ENCODE data around the gene ARL3. TPM values are rescaled to one million over a fixed set of nuclear protein-coding genes. Genes with fewer than 3 reads are reported as not detected.

The ARL3 gene
- total RNA-seq, 1 experiment from 2014 or later: 13.3 TPM

DNA sequence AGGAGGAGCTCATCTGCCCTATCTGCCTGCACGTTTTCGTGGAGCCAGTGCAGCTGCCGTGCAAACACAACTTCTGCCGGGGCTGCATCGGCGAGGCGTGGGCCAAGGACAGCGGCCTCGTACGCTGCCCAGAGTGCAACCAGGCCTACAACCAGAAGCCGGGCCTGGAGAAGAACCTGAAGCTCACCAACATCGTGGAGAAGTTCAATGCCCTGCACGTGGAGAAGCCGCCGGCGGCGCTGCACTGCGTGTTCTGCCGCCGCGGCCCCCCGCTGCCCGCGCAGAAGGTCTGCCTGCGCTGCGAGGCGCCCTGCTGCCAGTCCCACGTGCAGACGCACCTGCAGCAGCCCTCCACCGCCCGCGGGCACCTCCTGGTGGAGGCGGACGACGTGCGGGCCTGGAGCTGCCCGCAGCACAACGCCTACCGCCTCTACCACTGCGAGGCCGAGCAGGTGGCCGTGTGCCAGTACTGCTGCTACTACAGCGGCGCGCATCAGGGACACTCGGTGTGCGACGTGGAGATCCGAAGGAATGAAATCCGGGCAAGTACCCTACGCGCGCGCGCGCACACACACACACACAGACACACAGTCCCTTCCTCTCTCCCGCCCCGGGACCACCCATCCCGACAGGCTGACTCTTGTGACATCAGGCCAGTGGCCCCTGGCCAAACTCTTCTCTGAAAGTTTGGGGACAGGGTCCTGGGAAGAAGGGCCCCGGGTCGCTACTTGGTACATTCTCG lies 69.4 kb downstream of the ARL3 start (continued):
- TF ChIP-seq, protein P1, sequence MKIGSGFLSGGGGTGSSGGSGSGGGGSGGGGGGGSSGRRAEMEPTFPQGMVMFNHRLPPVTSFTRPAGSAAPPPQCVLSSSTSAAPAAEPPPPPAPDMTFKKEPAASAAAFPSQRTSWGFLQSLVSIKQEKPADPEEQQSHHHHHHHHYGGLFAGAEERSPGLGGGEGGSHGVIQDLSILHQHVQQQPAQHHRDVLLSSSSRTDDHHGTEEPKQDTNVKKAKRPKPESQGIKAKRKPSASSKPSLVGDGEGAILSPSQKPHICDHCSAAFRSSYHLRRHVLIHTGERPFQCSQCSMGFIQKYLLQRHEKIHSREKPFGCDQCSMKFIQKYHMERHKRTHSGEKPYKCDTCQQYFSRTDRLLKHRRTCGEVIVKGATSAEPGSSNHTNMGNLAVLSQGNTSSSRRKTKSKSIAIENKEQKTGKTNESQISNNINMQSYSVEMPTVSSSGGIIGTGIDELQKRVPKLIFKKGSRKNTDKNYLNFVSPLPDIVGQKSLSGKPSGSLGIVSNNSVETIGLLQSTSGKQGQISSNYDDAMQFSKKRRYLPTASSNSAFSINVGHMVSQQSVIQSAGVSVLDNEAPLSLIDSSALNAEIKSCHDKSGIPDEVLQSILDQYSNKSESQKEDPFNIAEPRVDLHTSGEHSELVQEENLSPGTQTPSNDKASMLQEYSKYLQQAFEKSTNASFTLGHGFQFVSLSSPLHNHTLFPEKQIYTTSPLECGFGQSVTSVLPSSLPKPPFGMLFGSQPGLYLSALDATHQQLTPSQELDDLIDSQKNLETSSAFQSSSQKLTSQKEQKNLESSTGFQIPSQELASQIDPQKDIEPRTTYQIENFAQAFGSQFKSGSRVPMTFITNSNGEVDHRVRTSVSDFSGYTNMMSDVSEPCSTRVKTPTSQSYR (CRISPR knock-in tag; IDR thresholded peaks at IDR 0.05): 0 out of 2 replicates have a peak, but pooled peaks have one; percentile 63
- TF ChIP-seq, protein P2, sequence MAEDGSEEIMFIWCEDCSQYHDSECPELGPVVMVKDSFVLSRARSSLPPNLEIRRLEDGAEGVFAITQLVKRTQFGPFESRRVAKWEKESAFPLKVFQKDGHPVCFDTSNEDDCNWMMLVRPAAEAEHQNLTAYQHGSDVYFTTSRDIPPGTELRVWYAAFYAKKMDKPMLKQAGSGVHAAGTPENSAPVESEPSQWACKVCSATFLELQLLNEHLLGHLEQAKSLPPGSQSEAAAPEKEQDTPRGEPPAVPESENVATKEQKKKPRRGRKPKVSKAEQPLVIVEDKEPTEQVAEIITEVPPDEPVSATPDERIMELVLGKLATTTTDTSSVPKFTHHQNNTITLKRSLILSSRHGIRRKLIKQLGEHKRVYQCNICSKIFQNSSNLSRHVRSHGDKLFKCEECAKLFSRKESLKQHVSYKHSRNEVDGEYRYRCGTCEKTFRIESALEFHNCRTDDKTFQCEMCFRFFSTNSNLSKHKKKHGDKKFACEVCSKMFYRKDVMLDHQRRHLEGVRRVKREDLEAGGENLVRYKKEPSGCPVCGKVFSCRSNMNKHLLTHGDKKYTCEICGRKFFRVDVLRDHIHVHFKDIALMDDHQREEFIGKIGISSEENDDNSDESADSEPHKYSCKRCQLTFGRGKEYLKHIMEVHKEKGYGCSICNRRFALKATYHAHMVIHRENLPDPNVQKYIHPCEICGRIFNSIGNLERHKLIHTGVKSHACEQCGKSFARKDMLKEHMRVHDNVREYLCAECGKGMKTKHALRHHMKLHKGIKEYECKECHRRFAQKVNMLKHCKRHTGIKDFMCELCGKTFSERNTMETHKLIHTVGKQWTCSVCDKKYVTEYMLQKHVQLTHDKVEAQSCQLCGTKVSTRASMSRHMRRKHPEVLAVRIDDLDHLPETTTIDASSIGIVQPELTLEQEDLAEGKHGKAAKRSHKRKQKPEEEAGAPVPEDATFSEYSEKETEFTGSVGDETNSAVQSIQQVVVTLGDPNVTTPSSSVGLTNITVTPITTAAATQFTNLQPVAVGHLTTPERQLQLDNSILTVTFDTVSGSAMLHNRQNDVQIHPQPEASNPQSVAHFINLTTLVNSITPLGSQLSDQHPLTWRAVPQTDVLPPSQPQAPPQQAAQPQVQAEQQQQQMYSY (CRISPR knock-in tag; IDR thresholded peaks at IDR 0.05): no peak
- TF ChIP-seq, protein P3, sequence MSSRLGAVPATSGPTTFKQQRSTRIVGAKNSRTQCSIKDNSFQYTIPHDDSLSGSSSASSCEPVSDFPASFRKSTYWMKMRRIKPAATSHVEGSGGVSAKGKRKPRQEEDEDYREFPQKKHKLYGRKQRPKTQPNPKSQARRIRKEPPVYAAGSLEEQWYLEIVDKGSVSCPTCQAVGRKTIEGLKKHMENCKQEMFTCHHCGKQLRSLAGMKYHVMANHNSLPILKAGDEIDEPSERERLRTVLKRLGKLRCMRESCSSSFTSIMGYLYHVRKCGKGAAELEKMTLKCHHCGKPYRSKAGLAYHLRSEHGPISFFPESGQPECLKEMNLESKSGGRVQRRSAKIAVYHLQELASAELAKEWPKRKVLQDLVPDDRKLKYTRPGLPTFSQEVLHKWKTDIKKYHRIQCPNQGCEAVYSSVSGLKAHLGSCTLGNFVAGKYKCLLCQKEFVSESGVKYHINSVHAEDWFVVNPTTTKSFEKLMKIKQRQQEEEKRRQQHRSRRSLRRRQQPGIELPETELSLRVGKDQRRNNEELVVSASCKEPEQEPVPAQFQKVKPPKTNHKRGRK (CRISPR knock-in tag; IDR thresholded peaks at IDR 0.05; ENCODE audit: borderline replicate concordance): no peak
- TF ChIP-seq SMAD3 (CRISPR knock-in tag; IDR thresholded peaks at IDR 0.05; ENCODE audit: borderline replicate concordance) (peak; percentile 87; the same call in 1 of the 2 replicates), ETV6 (CRISPR knock-in tag; IDR thresholded peaks at IDR 0.05) (peak; percentile 88), JUN (CRISPR knock-in tag; IDR thresholded peaks at IDR 0.05) (no peak; the same call in 1 of the 2 replicates), GABPB1 (CRISPR knock-in tag; IDR thresholded peaks at IDR 0.05) (peak; percentile 61; the same call in 1 of the 2 replicates), SP1 (CRISPR knock-in tag; conservative IDR thresholded peaks at IDR 0.05) (peak; percentile 59; the same call in 1 of the 2 replicates), ATF1 (CRISPR knock-in tag; IDR thresholded peaks at IDR 0.05) (peak; percentile 73; the same call in 1 of the 2 replicates), ELF4 (CRISPR knock-in tag; IDR thresholded peaks at IDR 0.05; ENCODE audit: low read depth) (0 out of 2 replicates have a peak, but pooled peaks have one; percentile 30), FOXK1 (CRISPR knock-in tag; IDR thresholded peaks at IDR 0.05) (peak; percentile 94), NFYB (CRISPR knock-in tag; conservative IDR thresholded peaks at IDR 0.05; ENCODE audit: low read depth) (no peak; the same call in 1 of the 2 replicates), ZNF317 (CRISPR knock-in tag; IDR thresholded peaks at IDR 0.05; ENCODE audit: borderline replicate concordance, low read depth) (no peak), ZNF219 (CRISPR knock-in tag; IDR thresholded peaks at IDR 0.05; ENCODE audit: borderline replicate concordance) (0 out of 2 replicates have a peak, but pooled peaks have one; percentile 9)
- TF ChIP-seq, protein P4, sequence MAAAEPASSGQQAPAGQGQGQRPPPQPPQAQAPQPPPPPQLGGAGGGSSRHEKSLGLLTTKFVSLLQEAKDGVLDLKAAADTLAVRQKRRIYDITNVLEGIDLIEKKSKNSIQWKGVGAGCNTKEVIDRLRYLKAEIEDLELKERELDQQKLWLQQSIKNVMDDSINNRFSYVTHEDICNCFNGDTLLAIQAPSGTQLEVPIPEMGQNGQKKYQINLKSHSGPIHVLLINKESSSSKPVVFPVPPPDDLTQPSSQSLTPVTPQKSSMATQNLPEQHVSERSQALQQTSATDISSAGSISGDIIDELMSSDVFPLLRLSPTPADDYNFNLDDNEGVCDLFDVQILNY (CRISPR knock-in tag; IDR thresholded peaks at IDR 0.05): 0 out of 2 replicates have a peak, but pooled peaks have one; percentile 33
- TF ChIP-seq, protein P5, sequence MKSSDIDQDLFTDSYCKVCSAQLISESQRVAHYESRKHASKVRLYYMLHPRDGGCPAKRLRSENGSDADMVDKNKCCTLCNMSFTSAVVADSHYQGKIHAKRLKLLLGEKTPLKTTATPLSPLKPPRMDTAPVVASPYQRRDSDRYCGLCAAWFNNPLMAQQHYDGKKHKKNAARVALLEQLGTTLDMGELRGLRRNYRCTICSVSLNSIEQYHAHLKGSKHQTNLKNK (CRISPR knock-in tag; IDR thresholded peaks at IDR 0.05): no peak
- TF ChIP-seq, protein P6, sequence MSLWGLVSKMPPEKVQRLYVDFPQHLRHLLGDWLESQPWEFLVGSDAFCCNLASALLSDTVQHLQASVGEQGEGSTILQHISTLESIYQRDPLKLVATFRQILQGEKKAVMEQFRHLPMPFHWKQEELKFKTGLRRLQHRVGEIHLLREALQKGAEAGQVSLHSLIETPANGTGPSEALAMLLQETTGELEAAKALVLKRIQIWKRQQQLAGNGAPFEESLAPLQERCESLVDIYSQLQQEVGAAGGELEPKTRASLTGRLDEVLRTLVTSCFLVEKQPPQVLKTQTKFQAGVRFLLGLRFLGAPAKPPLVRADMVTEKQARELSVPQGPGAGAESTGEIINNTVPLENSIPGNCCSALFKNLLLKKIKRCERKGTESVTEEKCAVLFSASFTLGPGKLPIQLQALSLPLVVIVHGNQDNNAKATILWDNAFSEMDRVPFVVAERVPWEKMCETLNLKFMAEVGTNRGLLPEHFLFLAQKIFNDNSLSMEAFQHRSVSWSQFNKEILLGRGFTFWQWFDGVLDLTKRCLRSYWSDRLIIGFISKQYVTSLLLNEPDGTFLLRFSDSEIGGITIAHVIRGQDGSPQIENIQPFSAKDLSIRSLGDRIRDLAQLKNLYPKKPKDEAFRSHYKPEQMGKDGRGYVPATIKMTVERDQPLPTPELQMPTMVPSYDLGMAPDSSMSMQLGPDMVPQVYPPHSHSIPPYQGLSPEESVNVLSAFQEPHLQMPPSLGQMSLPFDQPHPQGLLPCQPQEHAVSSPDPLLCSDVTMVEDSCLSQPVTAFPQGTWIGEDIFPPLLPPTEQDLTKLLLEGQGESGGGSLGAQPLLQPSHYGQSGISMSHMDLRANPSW (CRISPR knock-in tag; conservative IDR thresholded peaks at IDR 0.05; ENCODE audit: low read depth): no peak
- TF ChIP-seq, protein P7, sequence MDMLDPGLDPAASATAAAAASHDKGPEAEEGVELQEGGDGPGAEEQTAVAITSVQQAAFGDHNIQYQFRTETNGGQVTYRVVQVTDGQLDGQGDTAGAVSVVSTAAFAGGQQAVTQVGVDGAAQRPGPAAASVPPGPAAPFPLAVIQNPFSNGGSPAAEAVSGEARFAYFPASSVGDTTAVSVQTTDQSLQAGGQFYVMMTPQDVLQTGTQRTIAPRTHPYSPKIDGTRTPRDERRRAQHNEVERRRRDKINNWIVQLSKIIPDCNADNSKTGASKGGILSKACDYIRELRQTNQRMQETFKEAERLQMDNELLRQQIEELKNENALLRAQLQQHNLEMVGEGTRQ (CRISPR knock-in tag; IDR thresholded peaks at IDR 0.05): peak; percentile 72
- TF ChIP-seq, protein P8, sequence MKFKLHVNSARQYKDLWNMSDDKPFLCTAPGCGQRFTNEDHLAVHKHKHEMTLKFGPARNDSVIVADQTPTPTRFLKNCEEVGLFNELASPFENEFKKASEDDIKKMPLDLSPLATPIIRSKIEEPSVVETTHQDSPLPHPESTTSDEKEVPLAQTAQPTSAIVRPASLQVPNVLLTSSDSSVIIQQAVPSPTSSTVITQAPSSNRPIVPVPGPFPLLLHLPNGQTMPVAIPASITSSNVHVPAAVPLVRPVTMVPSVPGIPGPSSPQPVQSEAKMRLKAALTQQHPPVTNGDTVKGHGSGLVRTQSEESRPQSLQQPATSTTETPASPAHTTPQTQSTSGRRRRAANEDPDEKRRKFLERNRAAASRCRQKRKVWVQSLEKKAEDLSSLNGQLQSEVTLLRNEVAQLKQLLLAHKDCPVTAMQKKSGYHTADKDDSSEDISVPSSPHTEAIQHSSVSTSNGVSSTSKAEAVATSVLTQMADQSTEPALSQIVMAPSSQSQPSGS (CRISPR knock-in tag; IDR thresholded peaks at IDR 0.05; ENCODE audit: borderline replicate concordance, low read depth): 0 out of 2 replicates have a peak, but pooled peaks have one; percentile 11
- TF ChIP-seq, protein P9, sequence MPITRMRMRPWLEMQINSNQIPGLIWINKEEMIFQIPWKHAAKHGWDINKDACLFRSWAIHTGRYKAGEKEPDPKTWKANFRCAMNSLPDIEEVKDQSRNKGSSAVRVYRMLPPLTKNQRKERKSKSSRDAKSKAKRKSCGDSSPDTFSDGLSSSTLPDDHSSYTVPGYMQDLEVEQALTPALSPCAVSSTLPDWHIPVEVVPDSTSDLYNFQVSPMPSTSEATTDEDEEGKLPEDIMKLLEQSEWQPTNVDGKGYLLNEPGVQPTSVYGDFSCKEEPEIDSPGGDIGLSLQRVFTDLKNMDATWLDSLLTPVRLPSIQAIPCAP (CRISPR knock-in tag; IDR thresholded peaks at IDR 0.05): peak; percentile 91; the same call in 1 of the 2 replicates

Data from WTC11 (cell line).